GM12878 (cell line): ENCODE measurements around the gene APOBEC3H. TPM values are rescaled to one million over a fixed set of nuclear protein-coding genes. Genes with fewer than 3 reads are reported as not detected.
A peak's percentile ranks its signal among the peaks of the same experiment; 100 is the strongest.

Experiments
- ATF7 ChIP-seq: fragments of 450-650 bp; IDR thresholded peaks from 2 replicates; pipeline ENCODE4 v1.6.1; 2016; ENCODE audit warnings: low read depth, mild to moderate bottlenecking
- BMI1 ChIP-seq: fragments of 450-650 bp; IDR thresholded peaks from 2 replicates; pipeline ENCODE4 v1.6.1; 2016; ENCODE audit warnings: mild to moderate bottlenecking, moderate library complexity, borderline replicate concordance
- CBFB ChIP-seq: IDR thresholded peaks from 2 replicates; pipeline ENCODE4 v1.6.1; 2016; ENCODE audit warnings: antibody characterized with exemption, low read depth
- ESRRA ChIP-seq: IDR thresholded peaks from 2 replicates; pipeline ENCODE4 v1.6.1; 2012; ENCODE audit warnings: mild to moderate bottlenecking, low read length, improper control_type of control experiment
- FOXM1 ChIP-seq: IDR thresholded peaks from 2 replicates; pipeline ENCODE4 v1.6.1; 2012; ENCODE audit warnings: low read depth, mild to moderate bottlenecking, inconsistent platforms, low read length, moderate library complexity
- HCFC1 ChIP-seq: fragments of 150-350 bp; IDR thresholded peaks from 2 replicates; pipeline ENCODE4 v1.6.1; 2014; ENCODE audit warnings: low read length
- IRF4 ChIP-seq: IDR thresholded peaks from 2 replicates; pipeline ENCODE4 v1.6.1; 2011; ENCODE audit warnings: low read depth, low read length
- JUND ChIP-seq: IDR thresholded peaks from 2 replicates; pipeline ENCODE4 v1.6.1; 2012; ENCODE audit warnings: low read depth, mild to moderate bottlenecking, low read length, improper control_type of control experiment, moderate library complexity
- KLF5 ChIP-seq: fragments of 450-650 bp; IDR thresholded peaks from 2 replicates; pipeline ENCODE4 v1.6.1; 2014; ENCODE audit warnings: mild to moderate bottlenecking; ENCODE audit not compliant: partially characterized antibody
- MEF2B ChIP-seq: fragments of 450-650 bp; IDR thresholded peaks from 2 replicates; pipeline ENCODE4 v1.6.1; 2018; ENCODE audit warnings: mild to moderate bottlenecking, moderate library complexity; ENCODE audit not compliant: partially characterized antibody, poor library complexity, severe bottlenecking
- MTA2 ChIP-seq: fragments of 450-650 bp; IDR thresholded peaks from 2 replicates; pipeline ENCODE4 v1.6.1; 2016; ENCODE audit warnings: low read depth, mild to moderate bottlenecking, moderate library complexity
- NFIC ChIP-seq: IDR thresholded peaks from 2 replicates; pipeline ENCODE4 v1.6.1; 2012; ENCODE audit warnings: low read depth, mild to moderate bottlenecking, inconsistent platforms, low read length, moderate library complexity
- NR2C1 ChIP-seq: fragments of 450-650 bp; IDR thresholded peaks from 2 replicates; pipeline ENCODE4 v1.6.1; 2017; ENCODE audit warnings: antibody characterized with exemption, mild to moderate bottlenecking, moderate library complexity
- PAX8 ChIP-seq: fragments of 450-650 bp; IDR thresholded peaks from 2 replicates; pipeline ENCODE4 v1.6.1; 2017; ENCODE audit warnings: mild to moderate bottlenecking, moderate library complexity
- POLR2A ChIP-seq: IDR thresholded peaks from 2 replicates; pipeline ENCODE4 v1.6.1; 2011; ENCODE audit warnings: low read depth, mild to moderate bottlenecking, low read length
- POLR2AphosphoS2 ChIP-seq: IDR thresholded peaks from 2 replicates; pipeline ENCODE4 v1.6.1; 2011; ENCODE audit warnings: low read depth, mild to moderate bottlenecking, low read length, improper control_type of control experiment, moderate library complexity
- RAD21 ChIP-seq: IDR thresholded peaks from 2 replicates; pipeline ENCODE4 v1.6.1; 2011; ENCODE audit warnings: mild to moderate bottlenecking, low read depth, low read length, moderate library complexity; ENCODE audit not compliant: insufficient read depth
- RBBP5 ChIP-seq: fragments of 200-600 bp; sonication (generic); conservative IDR thresholded peaks from 2 replicates; pipeline ENCODE4 v1.6.1; 2016
- RCOR1 ChIP-seq: conservative IDR thresholded peaks from 2 replicates; pipeline ENCODE4 v1.6.1; 2012; ENCODE audit warnings: low read depth, low read length, improper control_type of control experiment
- SIX5 ChIP-seq: IDR thresholded peaks from 2 replicates; pipeline ENCODE4 v1.6.1; 2011; ENCODE audit warnings: mild to moderate bottlenecking, low read depth, low read length, moderate library complexity; ENCODE audit not compliant: severe bottlenecking
- SMARCA5 ChIP-seq: fragments of 450-650 bp; IDR thresholded peaks from 2 replicates; pipeline ENCODE4 v1.6.1; 2017; ENCODE audit warnings: mild to moderate bottlenecking
- SPI1 ChIP-seq: IDR thresholded peaks from 2 replicates; pipeline ENCODE4 v1.6.1; 2011; ENCODE audit warnings: low read depth, mild to moderate bottlenecking, low read length, moderate library complexity, borderline replicate concordance; ENCODE audit not compliant: insufficient read depth
- TCF12 ChIP-seq: IDR thresholded peaks from 2 replicates; pipeline ENCODE4 v1.6.1; 2011; ENCODE audit warnings: low read depth, mild to moderate bottlenecking, low read length
- TCF3 ChIP-seq: IDR thresholded peaks from 2 replicates; pipeline ENCODE4 v1.6.1; 2012; ENCODE audit warnings: low read depth, mild to moderate bottlenecking, low read length, borderline replicate concordance; ENCODE audit not compliant: insufficient read depth
- WRNIP1 ChIP-seq: IDR thresholded peaks from 2 replicates; pipeline ENCODE4 v1.6.1; 2011; ENCODE audit warnings: low read depth, low read length, improper control_type of control experiment, borderline replicate concordance
- ZNF622 ChIP-seq: fragments of 450-650 bp; IDR thresholded peaks from 2 replicates; pipeline ENCODE4 v1.6.1; 2017; ENCODE audit warnings: mild to moderate bottlenecking, inconsistent platforms
- polyA plus RNA-seq, 11 experiments: library from polyadenylated mRNA; depleted of rRNA in 4 of 11; unstranded in 6 of 11; stranded (reverse) in 5 of 11; fragments of >200 nt; fragmentation: Nextera tagmentation in 4 of 11; fragmentation: Illumina TruSeq in 1 of 11; extraction: Ambion mirVana in 4 of 11; extraction: Trizol in 1 of 11; gene quantifications; 1 replicate in 1 of 11; 2 replicates in 10 of 11; pipeline versions ENCODE4 v1.2.1 to v1.2.3, GENCODE V29; 2011 to 2016; ENCODE audit warnings: inconsistent platforms in 2 of 11, missing spikeins in 2 of 11, low read depth in 1 of 11
- total RNA-seq, 4 experiments: library from RNA; depleted of rRNA in 3 of 4; stranded (reverse); fragments of >200 nt in 3 of 4; fragmentation: Illumina TruSeq in 1 of 4; extraction: Trizol in 1 of 4; gene quantifications; 2 replicates each; pipeline versions ENCODE4 v1.2.1 to v1.2.3, GENCODE V29; 2013 to 2021
- TF ChIP-seq, protein P1 (sequence below), 3 experiments: IDR thresholded peaks in 2 of 3; conservative IDR thresholded peaks in 1 of 3; 2 replicates each; pipeline ENCODE4 v1.5.1; 2011; ENCODE audit warnings: low read depth in 3 of 3, low read length in 3 of 3, mild to moderate bottlenecking in 3 of 3, control low read depth in 2 of 3, moderate library complexity in 2 of 3, inconsistent platforms in 1 of 3, mixed read lengths in 1 of 3; ENCODE audit not compliant: control insufficient read depth in 2 of 3, insufficient read depth in 1 of 3; ENCODE audit errors: extremely low read depth in 1 of 3
- TF ChIP-seq, protein P2 (sequence below): fragments of 450-650 bp; IDR thresholded peaks from 2 replicates; pipeline ENCODE4 v1.6.1; 2017; ENCODE audit warnings: mild to moderate bottlenecking

APOBEC3H gene
- total and polyA plus RNA-seq, 10 of the 15 experiments (the other 5 are each of a cell fraction or from before 2014, with no cell fraction given), result 7.5 to 23.0 (median 14.8) TPM

GRCh38 chr22:39144101-39144767 lies 47.2 kb downstream of the APOBEC3H start (continued):
- TF ChIP-seq, protein P1, sequence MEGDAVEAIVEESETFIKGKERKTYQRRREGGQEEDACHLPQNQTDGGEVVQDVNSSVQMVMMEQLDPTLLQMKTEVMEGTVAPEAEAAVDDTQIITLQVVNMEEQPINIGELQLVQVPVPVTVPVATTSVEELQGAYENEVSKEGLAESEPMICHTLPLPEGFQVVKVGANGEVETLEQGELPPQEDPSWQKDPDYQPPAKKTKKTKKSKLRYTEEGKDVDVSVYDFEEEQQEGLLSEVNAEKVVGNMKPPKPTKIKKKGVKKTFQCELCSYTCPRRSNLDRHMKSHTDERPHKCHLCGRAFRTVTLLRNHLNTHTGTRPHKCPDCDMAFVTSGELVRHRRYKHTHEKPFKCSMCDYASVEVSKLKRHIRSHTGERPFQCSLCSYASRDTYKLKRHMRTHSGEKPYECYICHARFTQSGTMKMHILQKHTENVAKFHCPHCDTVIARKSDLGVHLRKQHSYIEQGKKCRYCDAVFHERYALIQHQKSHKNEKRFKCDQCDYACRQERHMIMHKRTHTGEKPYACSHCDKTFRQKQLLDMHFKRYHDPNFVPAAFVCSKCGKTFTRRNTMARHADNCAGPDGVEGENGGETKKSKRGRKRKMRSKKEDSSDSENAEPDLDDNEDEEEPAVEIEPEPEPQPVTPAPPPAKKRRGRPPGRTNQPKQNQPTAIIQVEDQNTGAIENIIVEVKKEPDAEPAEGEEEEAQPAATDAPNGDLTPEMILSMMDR (IDR thresholded peaks at IDR 0.05 in 2 of 3, conservative IDR thresholded peaks at IDR 0.05 in 1 of 3; ENCODE audit: control insufficient read depth in 2 of 3, extremely low read depth in 1 of 3, insufficient read depth in 1 of 3, low read depth in 3 of 3, low read length in 3 of 3), result no peak
- TF ChIP-seq WRNIP1, result no peak
- TF ChIP-seq FOXM1, result no peak
- TF ChIP-seq MEF2B, result no peak
- no peak for TF ChIP-seq TCF3
- no peak for TF ChIP-seq ESRRA
- TF ChIP-seq JUND, result no peak
- no peak; the same call in 1 of the 2 replicates for TF ChIP-seq POLR2A
- TF ChIP-seq RBBP5, result no peak
- peak; percentile 21; the same call in 1 of the 2 replicates for TF ChIP-seq TCF12
- TF ChIP-seq NR2C1, result no peak
- TF ChIP-seq ATF7, result 0 out of 2 replicates have a peak, but pooled peaks have one; percentile 31
- TF ChIP-seq RAD21, result no peak
- TF ChIP-seq HCFC1, result no peak; the same call in 1 of the 2 replicates
- TF ChIP-seq SPI1, result 0 out of 2 replicates have a peak, but pooled peaks have one; percentile 3
- TF ChIP-seq IRF4, result no peak
- no peak for TF ChIP-seq KLF5
- TF ChIP-seq POLR2AphosphoS2, result no peak
- TF ChIP-seq, protein P2, sequence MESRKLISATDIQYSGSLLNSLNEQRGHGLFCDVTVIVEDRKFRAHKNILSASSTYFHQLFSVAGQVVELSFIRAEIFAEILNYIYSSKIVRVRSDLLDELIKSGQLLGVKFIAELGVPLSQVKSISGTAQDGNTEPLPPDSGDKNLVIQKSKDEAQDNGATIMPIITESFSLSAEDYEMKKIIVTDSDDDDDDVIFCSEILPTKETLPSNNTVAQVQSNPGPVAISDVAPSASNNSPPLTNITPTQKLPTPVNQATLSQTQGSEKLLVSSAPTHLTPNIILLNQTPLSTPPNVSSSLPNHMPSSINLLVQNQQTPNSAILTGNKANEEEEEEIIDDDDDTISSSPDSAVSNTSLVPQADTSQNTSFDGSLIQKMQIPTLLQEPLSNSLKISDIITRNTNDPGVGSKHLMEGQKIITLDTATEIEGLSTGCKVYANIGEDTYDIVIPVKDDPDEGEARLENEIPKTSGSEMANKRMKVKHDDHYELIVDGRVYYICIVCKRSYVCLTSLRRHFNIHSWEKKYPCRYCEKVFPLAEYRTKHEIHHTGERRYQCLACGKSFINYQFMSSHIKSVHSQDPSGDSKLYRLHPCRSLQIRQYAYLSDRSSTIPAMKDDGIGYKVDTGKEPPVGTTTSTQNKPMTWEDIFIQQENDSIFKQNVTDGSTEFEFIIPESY, result no peak
- TF ChIP-seq RCOR1, result no peak
- TF ChIP-seq CBFB, result peak; percentile 45; the same call in 1 of the 2 replicates
- TF ChIP-seq ZNF622, result no peak
- TF ChIP-seq MTA2, result peak; percentile 41; the same call in 1 of the 2 replicates
- no peak for TF ChIP-seq SIX5
- TF ChIP-seq PAX8, result no peak
- no peak for TF ChIP-seq BMI1
- 0 out of 2 replicates have a peak, but pooled peaks have one; percentile 33 for TF ChIP-seq NFIC
- TF ChIP-seq SMARCA5, result no peak
